ENCODE measurements around the gene FRS2. TPM values are rescaled to one million over a fixed set of nuclear protein-coding genes. Genes with fewer than 3 reads are reported as not detected.

FRS2 gene
- total RNA-seq, 1 experiment from 2014 or later, result 33.7 TPM

GRCh38 chr12:69608114-69608513 lies 137.9 kb downstream of the FRS2 start:
- H3K9me3 Mint-ChIP-seq, result 0 out of 5 replicates have a peak, but pooled peaks cover 0 to 2% of the 10 kb centered on the region in 2 experiments
- H2BK120ac ChIP-seq (ENCODE audit: low read depth, low read length, poor library complexity, severe bottlenecking), result no peak overlapping the region
- no peaks in the 10 kb centered on the region for H3K9me3 ChIP-seq (ENCODE audit: control insufficient read depth, low read depth, low read length)
- no peak overlapping the region for H3K18ac ChIP-seq (ENCODE audit: insufficient read length, low read depth, low read length)
- no CpG with 5 or more reads among the region's 2 CpGs for WGBS (ENCODE audit: extremely low coverage, insufficient read length, low lambda C conversion rate)
- H3K4me1 Mint-ChIP-seq, result peaks cover 3% of the 10 kb centered on the region in 2 experiments; a peak in 2 of 4 replicates
- DNase-seq, result no peak
- no peak overlapping the region for H2AK5ac ChIP-seq (ENCODE audit: insufficient read length, low read length)
- no peaks in the 10 kb centered on the region for H4K20me1 ChIP-seq (ENCODE audit: control insufficient read depth, insufficient read depth, insufficient read length)
- H3K23me2 ChIP-seq (ENCODE audit: insufficient read length, low read depth, low read length, poor library complexity, severe bottlenecking), result no peaks in the 10 kb centered on the region
- H3K4me3 Mint-ChIP-seq, result no peak overlapping the region
- H3K4me1 ChIP-seq (ENCODE audit: insufficient read depth, low read length), result no peaks in the 10 kb centered on the region
- H2AFZ ChIP-seq (ENCODE audit: low read length), result no peak overlapping the region
- H3K27ac Mint-ChIP-seq, result no peak overlapping the region
- no peak overlapping the region for H2BK15ac ChIP-seq (ENCODE audit: low read depth, low read length)
- H3K27me3 Mint-ChIP-seq (ENCODE audit: low read depth), result no peaks in the 10 kb centered on the region; the same call in 1 of the 2 replicates
- no peaks in the 10 kb centered on the region for H3K79me1 ChIP-seq (ENCODE audit: insufficient read depth, low read depth, low read length, poor library complexity, severe bottlenecking)
- H3K4me2 ChIP-seq (ENCODE audit: insufficient read depth, insufficient read length, low read length), result no peak overlapping the region
- no peak overlapping the region for H3K9ac ChIP-seq (ENCODE audit: extremely low read depth, insufficient read length, low read length)
- H2BK12ac ChIP-seq (ENCODE audit: insufficient read length, low read depth, low read length), result no peak overlapping the region
- no peak overlapping the region for H3K14ac ChIP-seq (ENCODE audit: insufficient read depth, low read length)
- TF ChIP-seq CTCF (conservative IDR thresholded peaks at IDR 0.05), result no peak
- no peaks in the 10 kb centered on the region for H3K27me3 ChIP-seq (ENCODE audit: insufficient read depth, low read length)
- H3K23ac ChIP-seq (ENCODE audit: insufficient read length, low read depth, low read length), result no peak overlapping the region
- no peak overlapping the region for H3T11ph ChIP-seq (ENCODE audit: low read length)
- peaks cover 4 to 6% (median 5%) of the 10 kb centered on the region in 3 experiments; a peak in 5 of 7 replicates for H3K36me3 Mint-ChIP-seq (ENCODE audit: insufficient read depth in 1 of 3, low read depth in 3 of 3)
- H4K5ac ChIP-seq (ENCODE audit: insufficient read length, low read depth, low read length), result no peak overlapping the region
- no peak overlapping the region for H4K91ac ChIP-seq (ENCODE audit: insufficient read length, low read depth, low read length)
- H3K27ac ChIP-seq (ENCODE audit: insufficient read length, low read depth, low read length), result no peak overlapping the region
- H4K8ac ChIP-seq (replicated peaks; ENCODE audit: insufficient read length, low read depth, low read length), result no peak overlapping the region
- no peak overlapping the region for H2BK20ac ChIP-seq (ENCODE audit: low read depth, low read length, poor library complexity, severe bottlenecking)
- H2BK5ac ChIP-seq (ENCODE audit: insufficient read length, low read length), result no peak overlapping the region
- no peak overlapping the region for H3K56ac ChIP-seq (ENCODE audit: insufficient read length, low read depth, low read length)
- no peak overlapping the region for H3K4ac ChIP-seq (ENCODE audit: low read depth, low read length)
- no peaks in the 10 kb centered on the region for H3K79me2 ChIP-seq (ENCODE audit: insufficient read depth, low read length)
